ENCODE data around the gene PFAS. TPM values are rescaled to one million over a fixed set of nuclear protein-coding genes. Genes with fewer than 3 reads are reported as not detected.

Gene PFAS
- total RNA-seq, 1 donor from 2014 or later = 12.1 TPM

Other genes starting within 250 kb of the PFAS start
- not detected for gene GUCY2D, start 246.7 kb upstream of the PFAS start, total RNA-seq
- gene ALOX15B, start 210.2 kb upstream of the PFAS start, total RNA-seq = not detected
- not detected for gene ALOX12B, start 161.6 kb upstream of the PFAS start, total RNA-seq
- gene ALOXE3, start 130.8 kb upstream of the PFAS start, total RNA-seq = not detected
- not detected for gene HES7, start 125.2 kb upstream of the PFAS start, total RNA-seq
- 126 TPM for gene PER1, start 96.9 kb upstream of the PFAS start, total RNA-seq
- 62.3 TPM for gene VAMP2, start 86.3 kb upstream of the PFAS start, total RNA-seq
- 5.2 TPM for gene TMEM107, start 72.9 kb upstream of the PFAS start, total RNA-seq
- gene BORCS6, start 59.1 kb upstream of the PFAS start, total RNA-seq = 9.4 TPM
- gene AURKB, start 38.7 kb upstream of the PFAS start, total RNA-seq = 0.47 TPM
- 16.2 TPM for gene CTC1, start 1.2 kb upstream of the PFAS start, total RNA-seq
- gene RANGRF, start 39.4 kb downstream of the PFAS start, total RNA-seq = 24.9 TPM
- gene SLC25A35, start 46.1 kb downstream of the PFAS start, total RNA-seq = 2.2 TPM
- 17.8 TPM for gene ARHGEF15, start 61.0 kb downstream of the PFAS start, total RNA-seq
- gene ODF4, start 90.6 kb downstream of the PFAS start, total RNA-seq = not detected
- gene RPL26, start 133.9 kb downstream of the PFAS start, total RNA-seq = 1,047 TPM
- gene RNF222, start 148.5 kb downstream of the PFAS start, total RNA-seq = not detected
- gene NDEL1, start 186.6 kb downstream of the PFAS start, total RNA-seq = 25.5 TPM